Occipital lobe (tissue), 2 donors: Measurements from ENCODE around the gene NT5M. TPM values are rescaled to one million over a fixed set of nuclear protein-coding genes. Genes with fewer than 3 reads are reported as not detected.

Experiments used
- DNase-seq: peaks from one replicate; lab custom pipeline; 2025; lab: John Stamatoyannopoulos, UW
- total RNA-seq: library from RNA; depleted of rRNA; stranded (reverse); fragments of >200 nt; gene quantifications from one replicate; pipeline ENCODE4 v1.2.3, GENCODE V29; 2014

Gene NT5M
- total RNA-seq, 1 donor from 2014 or later = 5.6 TPM

DNA sequence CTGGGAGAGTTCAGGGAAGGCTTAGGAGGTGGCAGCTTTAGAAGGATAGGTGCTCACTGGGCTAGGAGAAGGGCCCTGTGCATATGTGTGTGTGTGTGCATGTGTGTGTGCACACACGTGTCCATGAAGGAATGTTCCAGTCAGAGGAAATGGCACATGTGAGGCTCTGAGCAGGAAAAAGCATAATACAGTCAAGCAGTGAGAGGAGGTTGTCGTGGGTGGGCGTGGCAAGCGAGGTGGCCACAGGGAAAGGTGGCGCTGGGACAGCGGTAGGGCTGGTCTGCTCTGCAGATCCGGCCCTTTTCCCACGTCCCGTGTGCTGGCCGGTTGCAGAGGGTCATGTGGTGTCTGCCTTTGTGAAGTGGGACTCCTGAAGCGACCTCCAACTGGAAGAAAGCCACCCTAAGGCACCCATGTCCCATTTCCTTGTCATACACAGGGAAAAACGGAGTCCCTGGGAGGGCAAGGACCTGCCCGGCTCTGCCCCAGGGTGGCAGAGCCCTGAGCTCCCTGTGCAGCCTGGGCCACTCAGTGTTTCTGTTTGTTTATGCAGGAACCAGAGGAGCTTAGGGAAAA, 40.1 kb downstream of the NT5M start:
- no peak for DNase-seq

DNA sequence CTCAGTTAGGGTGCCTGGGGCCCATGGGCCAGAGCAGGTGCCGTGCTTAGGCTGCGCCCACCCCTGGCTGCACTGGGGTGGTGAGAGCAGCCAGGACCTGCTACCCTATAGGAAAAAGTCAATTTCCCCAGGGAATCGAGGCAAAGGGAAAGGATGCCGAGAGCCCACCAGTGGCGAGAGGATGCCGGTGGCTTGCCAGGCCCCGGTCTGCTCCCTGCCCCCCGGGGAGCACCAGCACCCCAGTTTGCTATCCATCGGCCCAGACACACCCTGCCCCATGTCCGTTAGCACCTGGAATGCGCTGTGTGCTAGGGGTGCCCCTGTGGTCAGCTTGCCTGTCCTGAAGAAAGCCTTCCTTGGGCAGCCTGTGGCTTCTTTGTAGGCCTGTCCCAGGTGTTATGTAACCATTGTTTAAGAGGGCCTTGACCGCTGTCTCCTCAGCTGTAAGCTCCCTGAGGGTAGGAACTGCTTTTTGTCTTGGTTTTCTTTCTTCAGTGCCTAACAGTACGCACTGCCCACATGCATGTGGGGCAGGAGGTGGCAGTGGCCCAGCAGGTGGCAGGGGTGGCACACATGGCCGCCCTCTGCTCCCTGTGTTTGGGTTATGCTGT, 40.8 kb downstream of the NT5M start:
- DNase-seq = no peak

DNA sequence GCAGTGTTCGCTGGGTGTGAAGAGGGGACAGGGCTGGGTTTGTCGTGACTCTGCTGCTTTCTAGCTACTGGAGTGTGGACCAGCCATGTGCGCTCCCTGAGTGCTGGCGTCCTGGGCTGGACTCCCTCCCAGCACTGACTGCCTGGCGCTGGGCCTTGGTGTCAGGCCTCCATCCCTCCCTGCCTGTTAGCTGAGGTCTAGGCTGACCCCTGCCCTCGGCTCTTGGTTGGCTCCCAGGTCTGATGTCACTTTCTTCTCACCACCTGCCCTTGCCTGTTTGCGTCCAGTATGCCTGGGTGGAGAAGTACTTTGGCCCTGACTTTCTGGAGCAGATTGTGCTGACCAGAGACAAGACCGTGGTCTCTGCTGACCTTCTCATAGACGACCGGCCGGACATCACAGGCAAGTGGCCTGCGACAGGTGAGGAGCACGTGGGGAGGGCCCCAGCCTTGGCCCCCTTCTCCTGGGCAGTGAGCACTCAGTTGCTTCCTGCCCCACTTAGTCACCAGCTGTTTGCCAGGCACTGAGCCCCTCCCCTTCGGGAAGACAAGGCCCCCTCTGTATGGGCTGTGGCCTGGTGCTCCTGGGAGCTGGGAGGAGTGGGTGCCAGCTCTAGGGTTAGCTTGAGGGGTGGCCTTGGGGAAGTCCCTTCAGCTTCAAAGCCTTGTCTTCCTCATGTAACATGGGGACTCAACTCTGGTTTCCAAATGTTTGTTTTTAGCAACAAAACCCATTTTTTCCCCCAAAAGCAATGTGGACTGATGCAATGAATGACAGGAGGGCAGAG, 41.5 kb downstream of the NT5M start:
- DNase-seq = no peak

DNA sequence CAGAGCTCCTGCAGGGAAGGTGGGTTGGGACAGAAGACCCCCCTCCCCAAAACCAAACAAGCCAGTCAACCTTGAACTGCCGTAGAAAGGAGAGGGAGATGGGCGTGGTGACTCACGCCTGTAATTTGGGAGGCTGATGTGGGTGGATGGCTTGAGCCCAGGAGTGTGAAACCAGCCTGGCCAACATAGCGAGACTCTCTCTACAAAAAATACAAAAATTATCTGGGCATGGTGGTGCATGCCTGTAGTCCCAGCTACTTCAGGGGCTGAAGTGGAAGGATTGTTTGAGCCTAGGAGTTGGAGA, 42.1 kb downstream of the NT5M start:
- DNase-seq = no peak

DNA sequence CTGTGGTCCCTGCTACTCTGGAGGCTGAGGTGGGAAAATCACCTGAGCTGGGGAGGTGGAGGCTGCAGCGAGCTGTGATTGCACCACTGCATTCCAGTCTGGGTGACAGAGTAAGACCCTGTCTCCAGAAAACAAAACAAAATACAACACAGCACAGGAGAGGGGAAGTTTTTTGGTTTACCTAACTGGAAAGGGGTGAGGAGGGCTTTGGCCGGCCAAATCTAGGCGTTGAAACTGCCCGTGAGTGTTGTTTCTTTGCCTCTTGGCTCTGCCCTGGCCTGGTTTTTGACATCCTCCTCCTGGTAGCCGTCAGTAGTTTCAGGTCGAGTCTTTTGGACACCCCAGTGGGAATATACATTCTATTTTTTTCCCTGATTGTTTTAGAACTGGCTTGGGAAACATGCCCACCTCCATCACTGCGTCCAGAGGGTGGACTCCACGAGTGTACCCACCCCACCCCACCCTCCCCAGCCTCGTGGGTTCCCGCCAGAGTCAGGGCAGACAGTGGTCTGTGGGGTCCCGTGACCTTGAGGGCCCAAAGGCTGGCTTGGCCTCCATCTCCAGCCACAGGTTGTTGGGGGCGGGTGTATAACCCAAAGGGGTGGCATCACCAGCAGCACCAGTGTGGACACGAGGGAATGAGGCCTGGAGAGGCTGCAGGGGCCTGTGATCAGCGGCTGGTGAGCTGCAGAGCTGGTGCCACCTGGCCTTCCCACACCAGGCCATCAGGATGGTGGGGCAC, 42.7 kb downstream of the NT5M start:
- DNase-seq = no peak

DNA sequence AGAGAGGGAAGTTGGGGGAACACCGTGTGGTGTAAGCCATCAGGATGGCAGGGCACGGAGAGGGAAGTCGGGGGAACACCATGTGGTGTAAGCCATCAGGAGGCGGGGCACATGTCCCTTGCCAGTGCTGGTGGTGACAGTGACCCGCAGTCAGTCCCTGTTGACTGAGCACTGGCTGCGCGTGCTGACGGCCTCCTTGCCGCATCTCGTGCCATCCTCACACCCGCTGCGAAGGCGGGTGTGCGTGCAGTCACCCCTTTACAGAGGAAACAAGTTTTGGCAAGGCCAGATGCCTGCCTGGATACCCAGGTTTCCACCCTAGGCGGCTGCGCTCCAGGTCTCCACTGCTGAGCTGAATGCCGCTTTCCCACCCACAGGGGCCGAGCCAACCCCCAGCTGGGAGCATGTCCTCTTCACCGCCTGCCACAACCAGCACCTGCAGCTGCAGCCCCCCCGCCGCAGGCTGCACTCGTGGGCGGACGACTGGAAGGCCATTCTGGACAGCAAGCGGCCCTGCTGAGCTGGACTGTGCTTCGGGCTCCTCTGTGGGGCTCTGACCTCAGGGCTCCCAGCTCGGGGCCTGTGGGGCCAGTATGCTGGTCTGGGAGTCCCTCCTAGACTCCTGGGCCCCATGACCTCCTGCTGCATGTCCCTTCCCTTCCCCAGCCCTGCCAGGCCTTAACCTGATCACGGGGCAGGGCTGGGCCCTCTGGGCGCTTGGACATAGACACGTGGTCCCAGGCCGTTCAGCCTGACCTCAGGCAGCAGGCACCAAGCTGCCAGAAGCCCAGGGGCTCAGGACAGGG, 43.5 kb downstream of the NT5M start:
- DNase-seq = no peak

DNA sequence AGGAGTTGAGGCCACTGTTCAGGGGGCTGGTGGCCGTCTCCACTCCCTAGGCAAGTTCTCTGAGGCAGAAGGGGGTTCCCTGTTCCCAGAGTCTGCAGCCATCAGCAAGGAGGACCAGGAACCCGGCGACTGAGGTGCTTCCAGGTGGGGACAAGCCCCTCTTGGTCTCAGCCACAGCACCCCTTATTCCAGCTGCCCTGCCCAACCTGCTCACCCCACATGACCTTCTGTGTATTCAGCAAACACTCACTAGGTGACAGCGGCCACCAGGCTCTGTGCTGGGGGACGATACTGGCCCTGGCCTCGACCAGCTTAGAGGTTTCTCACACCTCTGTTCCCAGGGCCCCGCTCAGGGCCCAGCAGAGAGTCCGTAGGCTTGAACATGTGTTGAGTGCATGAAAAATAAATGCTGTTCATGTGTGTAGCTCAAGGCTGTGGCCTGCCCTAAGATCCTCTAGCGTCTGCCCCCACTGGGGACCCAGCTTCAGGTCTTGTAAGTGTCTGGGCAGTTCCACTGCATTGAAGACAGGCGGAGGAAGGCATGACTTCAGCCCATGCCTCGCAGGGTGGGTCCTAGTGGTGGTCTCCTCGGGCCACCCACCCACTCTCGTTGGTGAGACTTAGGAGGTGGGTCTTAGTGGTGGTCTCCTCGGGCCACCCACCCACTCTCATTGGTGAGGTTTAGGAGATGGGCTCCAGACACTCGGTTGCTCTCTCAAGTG, 44.2 kb downstream of the NT5M start:
- DNase-seq = no peak

DNA sequence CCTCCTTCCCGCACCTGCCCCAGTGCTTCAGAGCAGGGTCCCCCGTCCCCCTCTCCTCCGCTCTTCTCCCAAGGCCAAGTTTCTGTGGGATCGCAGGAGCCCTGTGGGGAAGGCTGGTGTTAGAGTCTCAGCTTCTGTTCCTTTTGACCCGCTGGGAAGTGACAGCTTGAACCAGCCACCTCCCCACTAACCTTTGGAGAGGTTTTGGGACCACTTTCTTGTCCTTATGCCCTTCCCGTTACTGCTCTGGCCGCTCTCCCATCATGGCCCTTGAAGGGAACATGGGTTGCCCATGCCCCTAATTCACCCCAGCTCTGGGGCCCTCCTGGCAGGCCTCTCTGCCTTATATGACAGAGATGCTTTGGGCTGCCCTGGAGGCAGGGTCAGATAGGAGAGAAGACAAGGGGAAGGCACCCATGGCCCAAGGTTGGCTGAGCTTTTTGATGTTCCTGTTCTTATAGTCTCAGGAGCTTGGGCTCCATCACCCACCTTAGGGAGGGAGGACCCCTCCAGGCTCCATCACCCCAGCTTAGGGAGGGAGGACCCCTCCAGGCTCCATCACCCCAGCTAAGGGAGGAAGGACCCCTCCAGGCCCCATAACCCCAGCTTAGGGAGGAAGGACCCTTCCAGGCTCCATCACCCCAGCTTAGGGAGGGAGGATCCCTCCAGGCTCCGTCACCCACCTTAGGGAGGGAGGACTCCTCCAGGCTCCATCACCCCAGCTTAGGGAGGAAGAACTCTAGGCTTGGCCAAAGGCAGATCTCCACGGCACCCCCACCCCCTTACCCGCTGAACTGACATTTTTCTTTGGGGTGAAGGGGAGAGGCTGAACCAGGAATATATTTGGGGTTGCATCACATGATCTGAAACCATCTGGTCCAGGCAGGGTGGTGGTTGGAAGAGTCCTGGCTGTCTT, 45.0 kb downstream of the NT5M start:
- no peak for DNase-seq

DNA sequence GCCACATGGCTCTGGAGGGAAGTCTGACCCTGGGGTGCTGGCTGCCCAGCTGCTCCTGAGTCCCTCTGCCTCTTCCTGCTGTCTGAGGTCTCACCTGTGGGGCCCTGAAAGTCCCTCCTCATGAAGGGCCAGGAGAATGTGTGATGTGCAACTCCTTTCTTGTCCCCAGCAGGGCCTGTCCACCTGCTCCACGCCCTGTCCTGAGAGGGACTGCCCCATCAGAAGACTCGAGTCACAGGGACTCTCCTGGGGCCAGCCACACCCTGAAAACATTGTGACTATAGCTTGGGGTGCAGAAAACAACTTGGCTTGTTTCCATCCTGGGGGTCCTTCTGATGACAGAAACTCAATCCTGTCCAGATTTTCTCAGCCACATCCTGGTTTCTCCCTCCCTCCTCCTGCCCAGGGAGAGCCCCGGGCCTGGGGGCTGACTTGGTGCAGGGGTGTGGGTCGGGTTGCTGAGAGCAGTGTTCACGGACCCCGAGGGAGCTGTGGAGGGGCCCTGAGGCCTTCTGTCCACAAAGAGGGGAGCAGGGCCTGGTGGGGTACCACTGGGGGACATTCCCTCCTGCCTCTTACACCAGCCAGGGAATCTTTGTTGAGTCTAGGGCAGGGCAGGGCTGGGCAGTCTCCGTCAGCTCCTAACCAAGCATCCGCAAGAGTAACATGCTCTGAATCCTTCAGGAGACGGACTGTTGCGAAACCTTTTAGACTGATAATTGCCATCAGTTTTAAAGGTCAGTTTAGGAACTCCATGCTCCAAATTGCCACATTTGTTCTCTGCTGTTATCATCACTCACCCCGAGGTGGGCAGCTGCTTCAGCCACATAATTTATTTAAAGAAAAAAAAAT, 45.9 kb downstream of the NT5M start:
- DNase-seq = no peak

DNA sequence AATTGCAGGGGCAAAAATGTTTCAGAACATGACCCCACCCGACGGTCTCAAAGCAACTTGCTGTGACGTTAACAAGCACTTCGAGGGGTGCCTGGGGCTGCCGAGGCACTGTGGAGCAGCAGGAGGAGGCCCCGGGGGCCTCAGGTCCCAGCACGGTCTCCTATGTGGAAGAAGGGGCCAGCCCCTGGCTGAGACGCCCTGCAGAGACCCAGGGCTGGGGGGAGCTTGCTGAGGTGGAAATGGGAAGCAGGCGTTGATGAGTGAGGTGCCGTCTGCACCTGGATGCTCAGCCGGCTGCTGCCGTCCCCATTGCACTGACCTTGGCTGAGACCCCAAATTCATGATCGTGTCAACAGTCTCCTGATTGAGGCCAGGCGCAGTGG, 46.5 kb downstream of the NT5M start:
- no peak for DNase-seq

DNA sequence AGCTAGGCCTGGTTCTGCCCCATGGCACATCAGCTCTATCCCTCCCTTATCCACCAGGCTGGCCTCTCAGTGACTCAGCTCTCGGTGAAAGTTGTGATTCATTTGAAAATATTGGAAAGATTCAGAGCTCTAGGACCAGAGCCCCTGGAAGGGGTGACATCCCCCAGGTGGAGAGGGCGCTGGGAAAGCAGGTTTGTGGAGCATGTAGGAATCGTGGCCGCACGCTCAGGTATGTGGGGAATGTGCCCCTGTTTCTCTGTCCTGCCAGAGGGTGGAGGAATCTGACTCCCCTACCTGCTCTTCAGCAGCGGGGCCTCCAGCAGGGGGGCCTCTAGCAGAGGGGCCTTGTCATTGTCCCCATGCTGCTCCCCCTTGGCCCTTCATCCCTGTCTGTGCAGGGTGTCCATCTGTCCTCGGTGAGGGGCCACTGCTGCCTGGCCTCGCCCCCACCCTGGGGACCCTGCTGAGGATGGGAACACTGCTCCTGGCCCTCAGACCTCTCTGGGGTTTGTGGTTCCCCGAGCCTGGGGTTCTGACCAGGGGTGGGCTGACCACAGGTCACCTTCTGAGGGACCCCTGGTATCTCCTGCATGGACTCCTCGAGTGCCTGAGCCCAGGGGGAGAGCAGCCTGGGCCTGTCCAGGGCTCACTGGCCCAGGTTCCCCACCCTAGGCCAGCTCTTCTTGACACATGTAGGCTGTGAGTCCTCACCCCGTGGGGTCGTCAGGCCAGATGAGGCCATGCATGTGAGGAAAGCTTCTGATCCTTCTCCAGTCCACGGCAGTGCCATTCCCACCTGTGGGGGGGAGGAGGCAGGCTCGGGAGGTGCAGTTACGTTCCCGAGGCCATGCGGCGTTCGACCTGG, 47.5 kb downstream of the NT5M start:
- DNase-seq = no peak

DNA sequence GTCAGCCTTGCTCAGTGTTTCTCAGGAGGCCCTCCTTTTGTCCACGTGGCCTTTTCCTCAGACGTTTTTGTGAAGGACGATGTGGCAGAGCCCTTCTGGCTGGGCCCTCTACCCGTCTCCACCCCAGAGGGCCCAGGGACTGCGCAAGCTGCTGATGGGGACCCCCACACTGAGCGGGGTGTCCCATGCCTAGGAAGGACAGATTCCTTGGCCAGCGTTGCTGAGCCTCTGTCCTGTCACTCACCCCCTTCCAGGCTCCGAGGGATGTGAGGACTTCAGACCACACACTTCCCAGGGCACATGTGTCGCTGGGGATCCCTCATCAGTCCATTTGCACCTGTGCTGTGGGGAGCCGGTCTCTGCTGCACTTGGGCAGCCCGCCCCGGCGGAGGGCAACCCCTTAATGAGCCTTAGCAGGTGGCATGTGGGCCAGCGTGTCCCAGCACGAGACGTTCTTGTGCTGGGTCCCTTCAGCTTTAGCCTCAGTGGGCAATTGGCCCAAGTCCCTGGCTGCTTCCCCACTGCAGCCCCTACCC, 48.3 kb downstream of the NT5M start:
- DNase-seq = no peak

DNA sequence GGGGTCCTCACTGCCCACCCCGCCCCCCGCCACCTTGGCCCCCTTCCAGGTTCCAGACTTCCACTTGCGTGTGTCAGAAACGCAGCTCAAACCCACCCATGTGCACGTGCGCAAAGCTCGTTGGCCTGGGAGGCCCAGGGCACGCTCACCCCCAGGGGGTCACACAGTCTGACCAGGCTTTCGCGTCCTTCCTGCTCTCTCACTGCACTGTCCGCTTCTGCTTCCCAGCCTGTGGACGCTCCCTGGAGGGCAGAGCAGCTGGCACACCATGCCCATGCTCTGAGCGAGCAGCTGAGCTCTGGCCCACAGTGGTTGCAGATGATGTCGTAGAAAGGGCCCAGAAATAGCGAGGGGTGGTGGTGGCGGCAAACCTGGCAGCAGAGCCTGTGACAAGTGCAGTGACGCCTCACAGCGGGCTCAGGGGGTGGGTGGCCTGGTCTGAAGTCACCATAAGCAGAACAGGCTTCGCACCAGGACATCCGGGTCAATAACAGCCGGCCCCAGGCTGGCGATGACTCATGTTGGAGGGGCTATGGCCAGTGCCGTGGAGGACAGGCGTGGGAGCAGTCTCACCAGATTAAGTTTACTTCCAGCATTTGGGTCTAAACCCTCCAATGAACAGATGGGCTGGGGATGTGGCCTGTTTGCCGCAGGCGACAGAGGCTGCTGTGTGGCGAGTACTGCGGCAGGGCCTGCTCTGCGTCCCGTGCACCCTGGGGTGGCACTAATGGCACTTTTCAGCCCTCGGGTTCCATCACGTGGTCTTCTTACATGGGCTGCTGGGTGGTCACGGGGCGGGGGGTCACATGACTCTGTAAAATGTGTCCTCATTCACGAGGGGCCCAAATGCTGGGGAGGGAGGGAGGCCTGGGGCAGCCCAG, 49.0 kb downstream of the NT5M start:
- DNase-seq = no peak

DNA sequence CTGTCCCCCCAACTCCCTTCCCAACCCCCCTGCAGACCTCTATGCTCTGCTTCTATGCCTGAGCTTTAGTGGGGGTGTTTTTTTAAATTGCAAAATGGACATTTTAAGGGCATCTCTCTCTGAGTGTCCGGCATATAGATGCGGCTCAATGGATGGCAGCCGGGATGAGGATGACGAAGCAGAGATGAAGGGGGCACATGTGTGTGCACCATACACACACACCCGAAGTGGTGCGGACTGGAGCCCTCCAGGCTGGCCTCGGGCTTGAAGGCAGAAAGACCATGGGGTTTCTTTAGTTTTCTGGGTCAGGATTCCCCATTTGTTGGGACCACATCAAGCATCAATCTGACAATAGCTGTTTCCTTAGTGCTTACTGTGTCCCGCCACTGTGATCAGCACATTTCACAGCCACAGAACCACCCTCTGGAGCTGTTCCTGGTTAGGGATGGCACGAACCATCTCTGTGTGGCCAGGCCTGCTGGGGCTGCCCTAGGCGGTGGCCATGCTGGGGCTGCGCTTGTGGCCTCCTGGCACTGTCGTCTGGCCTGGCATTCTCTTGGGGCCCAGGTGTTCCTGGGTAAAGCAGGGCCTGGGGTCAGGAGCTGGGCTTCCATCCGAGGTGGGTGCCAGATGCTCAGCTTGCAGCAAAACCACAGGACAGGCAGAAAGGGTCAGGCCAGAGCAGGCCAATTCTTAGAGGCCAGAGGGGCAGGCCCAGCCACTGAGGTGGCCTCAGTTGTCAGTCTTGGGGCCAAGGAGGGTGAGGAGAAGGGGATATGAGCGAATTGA, 49.9 kb downstream of the NT5M start:
- no peak for DNase-seq

DNA sequence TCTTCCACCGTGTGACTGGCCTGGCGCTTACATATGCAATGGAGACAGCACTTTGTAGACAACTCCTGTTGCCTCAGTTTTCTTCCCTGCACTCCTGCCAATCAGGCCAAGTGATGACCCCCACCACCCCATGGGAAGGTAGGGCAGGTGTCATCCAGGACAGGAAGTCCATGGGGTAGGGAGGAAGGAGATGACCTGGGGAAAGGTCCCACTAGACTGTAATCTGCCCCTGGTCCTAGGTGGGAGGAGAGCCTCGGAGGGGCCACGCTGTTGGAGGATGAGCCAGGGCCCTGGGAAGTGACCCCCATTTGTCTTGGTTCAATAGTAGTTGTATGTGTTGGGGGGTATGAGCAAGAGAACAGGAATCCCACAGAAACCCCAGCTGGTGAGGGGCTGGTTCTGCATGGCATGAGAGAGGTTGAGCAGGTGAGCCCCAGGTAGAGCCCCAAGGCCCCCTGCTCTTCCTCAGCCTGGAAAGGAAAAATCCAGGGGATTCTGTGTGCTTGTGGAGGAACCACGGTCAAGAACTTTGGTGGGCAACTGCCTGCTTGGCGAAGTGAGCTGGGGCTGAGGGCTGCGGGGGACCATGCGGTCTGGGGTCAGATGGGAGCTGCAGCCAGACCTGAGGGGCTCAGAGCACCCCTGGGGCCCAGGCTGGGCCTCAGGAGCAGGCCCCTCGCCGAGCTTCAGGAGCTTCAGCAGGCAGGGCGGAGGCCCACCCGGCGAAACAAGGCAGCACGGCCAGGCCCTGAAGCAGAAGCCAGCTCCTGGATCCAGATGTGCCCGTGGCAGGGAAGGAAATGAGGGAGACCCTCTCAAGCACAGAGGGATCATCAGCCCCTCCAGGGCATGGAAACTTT, 50.7 kb downstream of the NT5M start:
- DNase-seq = no peak
